Measurements from ENCODE around the gene NCEH1. TPM values are rescaled to one million over a fixed set of nuclear protein-coding genes. Genes with fewer than 3 reads are reported as not detected.

The NCEH1 gene
- total RNA-seq, 4 donors from 2014 or later, result 8.3 to 12.4 (median 11.0) TPM

GRCh38 chr3:172716476-172716875, 5.6 kb upstream of the NCEH1 start:
- TF ChIP-seq, protein P1, sequence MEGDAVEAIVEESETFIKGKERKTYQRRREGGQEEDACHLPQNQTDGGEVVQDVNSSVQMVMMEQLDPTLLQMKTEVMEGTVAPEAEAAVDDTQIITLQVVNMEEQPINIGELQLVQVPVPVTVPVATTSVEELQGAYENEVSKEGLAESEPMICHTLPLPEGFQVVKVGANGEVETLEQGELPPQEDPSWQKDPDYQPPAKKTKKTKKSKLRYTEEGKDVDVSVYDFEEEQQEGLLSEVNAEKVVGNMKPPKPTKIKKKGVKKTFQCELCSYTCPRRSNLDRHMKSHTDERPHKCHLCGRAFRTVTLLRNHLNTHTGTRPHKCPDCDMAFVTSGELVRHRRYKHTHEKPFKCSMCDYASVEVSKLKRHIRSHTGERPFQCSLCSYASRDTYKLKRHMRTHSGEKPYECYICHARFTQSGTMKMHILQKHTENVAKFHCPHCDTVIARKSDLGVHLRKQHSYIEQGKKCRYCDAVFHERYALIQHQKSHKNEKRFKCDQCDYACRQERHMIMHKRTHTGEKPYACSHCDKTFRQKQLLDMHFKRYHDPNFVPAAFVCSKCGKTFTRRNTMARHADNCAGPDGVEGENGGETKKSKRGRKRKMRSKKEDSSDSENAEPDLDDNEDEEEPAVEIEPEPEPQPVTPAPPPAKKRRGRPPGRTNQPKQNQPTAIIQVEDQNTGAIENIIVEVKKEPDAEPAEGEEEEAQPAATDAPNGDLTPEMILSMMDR (IDR thresholded peaks at IDR 0.05), result no peak
- no peak for TF ChIP-seq POLR2A (IDR thresholded peaks at IDR 0.05)
- Histone ChIP-seq H3K4me1 (no peaks in the 10 kb centered on the region), H3K9me3 (no peaks in the 10 kb centered on the region), H3K4me3 (replicated peaks in 1 of 3) (no peak overlapping the region), H3K27me3 (no peaks in the 10 kb centered on the region), H3K27ac (no peak overlapping the region), H3K36me3 (no peaks in the 10 kb centered on the region)
- WGBS, 2 donors, result 75 to 76% methylated on average over 5 of the region's 5 CpGs
- intact Hi-C loops (cut with DNase I), result no loop called here
- DNase-seq, result no peak

GRCh38 chr3:172713316-172713715, 2.4 kb upstream of the NCEH1 start:
- TF ChIP-seq, protein P1 (IDR thresholded peaks at IDR 0.05), result no peak
- no peak for TF ChIP-seq POLR2A (IDR thresholded peaks at IDR 0.05)
- Histone ChIP-seq H3K9me3 (no peaks in the 10 kb centered on the region), H3K4me3 (replicated peaks in 1 of 3) (no peak overlapping the region), H3K36me3 (no peaks in the 10 kb centered on the region), H3K27me3 (no peaks in the 10 kb centered on the region), H3K27ac (no peak overlapping the region), H3K4me1 (peaks cover 7 to 10% of the 10 kb centered on the region in 2 donors)
- WGBS, 2 donors, result 72 to 73% methylated on average over 3 of the region's 3 CpGs
- no peak for DNase-seq
- intact Hi-C loops (cut with DNase I), result no loop called here

GRCh38 chr3:172711454-172711795, 558 bp upstream of the NCEH1 start:
- Histone ChIP-seq H3K36me3 (no peaks in the 10 kb centered on the region), H3K9me3 (no peaks in the 10 kb centered on the region), H3K4me3 (replicated peaks in 1 of 3) (peak overlapping the region in 2 of 3 donors; percentile 17 to 59), H3K27ac (peak overlapping the region; percentile 79 to 86 (median 85)), H3K27me3 (no peaks in the 10 kb centered on the region), H3K4me1 (peaks cover 7 to 10% of the 10 kb centered on the region in 2 donors)
- WGBS, 2 donors, result 27 to 37% methylated on average over 2 of the region's 2 CpGs
- intact Hi-C loops (cut with DNase I), result no loop called here
- TF ChIP-seq, protein P1 (IDR thresholded peaks at IDR 0.05), result no peak
- TF ChIP-seq POLR2A (IDR thresholded peaks at IDR 0.05), result no peak
- no peak for DNase-seq

DNA sequence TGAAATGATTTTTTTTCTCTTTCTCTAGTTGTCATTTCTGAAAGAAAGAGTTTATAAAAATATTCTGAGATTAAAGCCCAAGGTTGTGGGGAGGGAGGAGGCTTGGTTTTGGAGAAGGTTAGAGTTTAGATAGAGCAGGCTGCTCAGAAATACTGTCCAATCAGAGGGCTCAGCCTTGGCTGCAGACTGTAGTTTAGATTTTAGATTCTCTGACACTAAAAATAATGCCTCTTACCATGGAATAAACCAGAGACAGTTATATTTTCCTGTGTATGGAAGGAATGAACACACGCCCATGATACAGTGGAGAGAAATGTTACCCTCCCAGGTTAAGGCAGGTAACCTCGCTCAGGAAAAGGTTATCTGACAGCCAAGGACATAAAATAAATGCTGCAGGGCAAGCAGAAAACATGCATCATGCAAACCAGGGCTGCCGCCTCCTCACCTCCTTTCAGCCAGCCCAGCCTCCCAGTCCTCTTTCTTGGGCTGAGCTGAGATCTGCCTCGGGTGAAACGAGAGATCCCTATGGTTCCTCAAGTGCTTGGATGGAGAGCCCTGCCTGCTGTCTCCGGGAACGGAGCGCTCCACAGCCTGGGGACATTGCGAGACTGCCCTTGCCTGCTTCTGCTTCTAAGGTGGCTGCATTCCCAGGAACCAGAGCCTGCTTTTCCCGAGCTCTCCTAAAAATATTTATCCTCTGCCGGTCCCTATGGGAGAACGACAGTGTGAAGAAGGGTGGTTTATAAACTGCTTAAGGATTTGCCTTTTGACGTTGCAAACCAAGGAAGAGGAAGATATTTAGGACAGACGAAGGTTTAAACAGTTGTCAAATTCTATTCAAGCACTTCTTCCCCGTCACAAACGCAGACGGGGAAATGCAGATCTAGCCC, 848 bp downstream of the NCEH1 start:
- peak overlapping the region; percentile 46 to 91 (median 59) for H3K4me3 ChIP-seq (replicated peaks in 1 of 3)
- H3K9me3 ChIP-seq, result no peaks in the 10 kb centered on the region
- peak overlapping the region; percentile 57 to 86 (median 85) for H3K27ac ChIP-seq
- TF ChIP-seq POLR2A (IDR thresholded peaks at IDR 0.05), result no peak
- TF ChIP-seq, protein P1 (IDR thresholded peaks at IDR 0.05), result no peak
- H3K36me3 ChIP-seq, result no peaks in the 10 kb centered on the region
- 2 to 3% methylated on average over 17 of the region's 17 CpGs for WGBS, 2 donors
- intact Hi-C loops (cut with DNase I), result no loop called here
- DNase-seq, result peak; percentile 62 to 63
- peaks cover 7 to 10% of the 10 kb centered on the region in 2 donors for H3K4me1 ChIP-seq
- H3K27me3 ChIP-seq, result no peaks in the 10 kb centered on the region

Measured in thyroid gland (tissue), 4 donors.